SW 1271 (cell line): Measurements from ENCODE around the gene THRB.

Source experiments
- DNase-seq, 2 experiments: peaks; one replicate each; lab custom pipeline; 2025; lab: John Stamatoyannopoulos, UW

THRB gene

GRCh38 chr3:24142127-24142526, 352.5 kb downstream of the THRB start:
- DNase-seq = no peak

GRCh38 chr3:24141548-24141947, 353.1 kb downstream of the THRB start:
- no peak for DNase-seq

GRCh38 chr3:24139463-24140412, 354.9 kb downstream of the THRB start:
- no peak for DNase-seq

GRCh38 chr3:24138876-24139256, 355.8 kb downstream of the THRB start:
- no peak for DNase-seq

GRCh38 chr3:24137958-24138875, 356.4 kb downstream of the THRB start:
- no peak for DNase-seq

- no peak for DNase-seq
These were observed 357.3 kb downstream of the THRB start for GRCh38 chr3:24137334-24137733.

GRCh38 chr3:24136624-24137310, 357.9 kb downstream of the THRB start:
- DNase-seq = no peak

GRCh38 chr3:24135280-24135679, 359.4 kb downstream of the THRB start:
- no peak for DNase-seq

- DNase-seq = no peak
These were observed 360.7 kb downstream of the THRB start for GRCh38 chr3:24133942-24134341.

- DNase-seq = no peak
These were observed 361.2 kb downstream of the THRB start for GRCh38 chr3:24133436-24133835.

GRCh38 chr3:24129549-24129948, 365.1 kb downstream of the THRB start:
- no peak for DNase-seq

- DNase-seq = no peak
These were observed 366.2 kb downstream of the THRB start for GRCh38 chr3:24128199-24129005.

GRCh38 chr3:24123596-24123995, 371.1 kb downstream of the THRB start:
- no peak for DNase-seq

GRCh38 chr3:24120434-24120833, 374.2 kb downstream of the THRB start:
- no peak for DNase-seq

GRCh38 chr3:24119321-24119751, 375.3 kb downstream of the THRB start:
- DNase-seq = peak in 1 of 2 experiments; percentile 8

- no peak for DNase-seq
These were observed 377.1 kb downstream of the THRB start for GRCh38 chr3:24117508-24117907.

GRCh38 chr3:24111711-24112110, 382.9 kb downstream of the THRB start:
- no peak for DNase-seq

GRCh38 chr3:24110051-24110450, 384.6 kb downstream of the THRB start:
- no peak for DNase-seq

GRCh38 chr3:24101676-24102168, 392.9 kb downstream of the THRB start:
- no peak for DNase-seq

- no peak for DNase-seq
These were observed 393.8 kb downstream of the THRB start for GRCh38 chr3:24100696-24101402.
